GM19025 (cell line): Measurements from ENCODE around the gene POTEC.
"Not testable (repeated sequence)": the region's sequence is repeated elsewhere in the genome, so short reads cannot be mapped to it uniquely, and the experiment has no call there.

Experiments used
- ATAC-seq: cut with Tn5 transposase; IDR thresholded peaks from one replicate; pipeline ENCODE4 v1.9.1; 2021; ENCODE audit warnings: mild to moderate bottlenecking, low read depth, moderate library complexity; ENCODE audit not compliant: unreplicated experiment

POTEC gene

GRCh38 chr18:14543446-14543964, at the start of gene POTEC:
Gene POTEC (minus strand): TSS chr18:14543600. CDS start chr18:14543146, 454 bp downstream.
- not testable (repeated sequence) for ATAC-seq

GRCh38 chr18:14577971-14578370, 34.6 kb upstream of the POTEC start:
- ATAC-seq, result no peak

- not testable (repeated sequence) for ATAC-seq
Measured at GRCh38 chr18:14559502-14559901, 16.1 kb upstream of the POTEC start.

- ATAC-seq, result not testable (repeated sequence)
Measured at GRCh38 chr18:14531659-14532058, 11.7 kb downstream of the POTEC start.

- not testable (repeated sequence) for ATAC-seq
Measured at GRCh38 chr18:14510707-14511106, 32.7 kb downstream of the POTEC start.

- not testable (repeated sequence) for ATAC-seq
Measured at GRCh38 chr18:14503691-14504090, 39.7 kb downstream of the POTEC start.

GRCh38 chr18:14501894-14502293, 41.5 kb downstream of the POTEC start:
- ATAC-seq, result not testable (repeated sequence)

GRCh38 chr18:14489256-14490014, 54.0 kb downstream of the POTEC start:
- ATAC-seq, result not testable (repeated sequence)

- ATAC-seq, result not testable (repeated sequence)
Measured at GRCh38 chr18:14488789-14489188, 54.6 kb downstream of the POTEC start.

- not testable (repeated sequence) for ATAC-seq
Measured at GRCh38 chr18:14486926-14487580, 56.3 kb downstream of the POTEC start.

GRCh38 chr18:14479076-14479475, 64.3 kb downstream of the POTEC start:
- not testable (repeated sequence) for ATAC-seq

- not testable (repeated sequence) for ATAC-seq
Measured at GRCh38 chr18:14475520-14475919, 67.9 kb downstream of the POTEC start.

GRCh38 chr18:14474752-14475151, 68.6 kb downstream of the POTEC start:
- not testable (repeated sequence) for ATAC-seq

- not testable (repeated sequence) for ATAC-seq
Measured at GRCh38 chr18:14474007-14474720, 69.2 kb downstream of the POTEC start.

GRCh38 chr18:14473250-14474006, 70.0 kb downstream of the POTEC start:
- not testable (repeated sequence) for ATAC-seq

- not testable (repeated sequence) for ATAC-seq
Measured at GRCh38 chr18:14471286-14471685, 72.1 kb downstream of the POTEC start.

GRCh38 chr18:14470446-14470845, 73.0 kb downstream of the POTEC start:
- not testable (repeated sequence) for ATAC-seq

GRCh38 chr18:14470046-14470445, 73.4 kb downstream of the POTEC start:
- not testable (repeated sequence) for ATAC-seq

GRCh38 chr18:14465989-14466388, 77.4 kb downstream of the POTEC start:
- ATAC-seq, result not testable (repeated sequence)
